ENCODE measurements around the gene PLCB1. TPM values are rescaled to one million over a fixed set of nuclear protein-coding genes. Genes with fewer than 3 reads are reported as not detected.

The PLCB1 gene
- total RNA-seq, 1 donor from 2014 or later, result 6.3 TPM

GRCh38 chr20:8326899-8327298, 194.8 kb downstream of the PLCB1 start:
- Histone ChIP-seq H3K9me3 (no peaks in the 10 kb centered on the region), H3K27ac (no peak overlapping the region), H3K4me1 (no peaks in the 10 kb centered on the region), H3K4me3 (no peak overlapping the region), H3K36me3 (no peaks in the 10 kb centered on the region), H3K27me3 (ENCODE audit: low read depth) (no peaks in the 10 kb centered on the region)
- TF ChIP-seq CTCF (IDR thresholded peaks at IDR 0.05), result no peak
- no peak for ATAC-seq
- intact Hi-C loops (cut with DNase I), result no loop called here
- DNase-seq, result no peak

- ATAC-seq, result no peak
- H3K27ac ChIP-seq, result no peak overlapping the region
- TF ChIP-seq CTCF (IDR thresholded peaks at IDR 0.05), result no peak
- H3K36me3 ChIP-seq, result no peaks in the 10 kb centered on the region
- DNase-seq, result no peak
- no peaks in the 10 kb centered on the region for H3K9me3 ChIP-seq
- no peaks in the 10 kb centered on the region for H3K27me3 ChIP-seq (ENCODE audit: low read depth)
- no peak overlapping the region for H3K4me3 ChIP-seq
- intact Hi-C loops (cut with DNase I), result no loop called here
- H3K4me1 ChIP-seq, result no peaks in the 10 kb centered on the region
Measured at GRCh38 chr20:8328189-8328588, 196.1 kb downstream of the PLCB1 start.

- Histone ChIP-seq H3K36me3 (no peaks in the 10 kb centered on the region), H3K27me3 (ENCODE audit: low read depth) (no peaks in the 10 kb centered on the region), H3K4me1 (no peaks in the 10 kb centered on the region), H3K9me3 (no peaks in the 10 kb centered on the region), H3K4me3 (no peak overlapping the region), H3K27ac (no peak overlapping the region)
- DNase-seq (no peak), ATAC-seq (no peak)
- TF ChIP-seq CTCF (IDR thresholded peaks at IDR 0.05), result no peak
- intact Hi-C loops (cut with DNase I), result no loop called here
Measured at GRCh38 chr20:8330319-8330784, 198.3 kb downstream of the PLCB1 start.

GRCh38 chr20:8330785-8331695, 199.0 kb downstream of the PLCB1 start:
- ATAC-seq (no peak), DNase-seq (no peak)
- Histone ChIP-seq H3K27me3 (ENCODE audit: low read depth) (no peaks in the 10 kb centered on the region), H3K4me3 (no peak overlapping the region), H3K9me3 (no peaks in the 10 kb centered on the region), H3K36me3 (no peaks in the 10 kb centered on the region), H3K27ac (no peak overlapping the region), H3K4me1 (no peaks in the 10 kb centered on the region)
- TF ChIP-seq CTCF (IDR thresholded peaks at IDR 0.05), result no peak
- intact Hi-C loops (cut with DNase I), result no loop called here

- intact Hi-C loops (cut with DNase I), result no loop called here
- H3K27ac ChIP-seq, result no peak overlapping the region
- ATAC-seq (no peak), DNase-seq (no peak)
- TF ChIP-seq CTCF (IDR thresholded peaks at IDR 0.05), result no peak
- no peaks in the 10 kb centered on the region for H3K9me3 ChIP-seq
- H3K27me3 ChIP-seq (ENCODE audit: low read depth), result no peaks in the 10 kb centered on the region
- H3K4me3 ChIP-seq, result no peak overlapping the region
- no peaks in the 10 kb centered on the region for H3K4me1 ChIP-seq
- no peaks in the 10 kb centered on the region for H3K36me3 ChIP-seq
Measured at GRCh38 chr20:8331740-8332412, 199.8 kb downstream of the PLCB1 start.
